CD14-positive monocyte (primary cell): Measurements from ENCODE around the gene CDC37L1. TPM values are rescaled to one million over a fixed set of nuclear protein-coding genes. Genes with fewer than 3 reads are reported as not detected.
A peak's percentile ranks its signal among the peaks of the same experiment; 100 is the strongest.

ENCODE experiments used
- DNase-seq, 3 donors: peaks; one replicate each; pipeline ENCODE4 v3.0.0-alpha.2; 2011 to 2022
- H2AFZ ChIP-seq: 2 replicates; pipeline ENCODE4 v1.6.0; 2012; ENCODE audit warnings: mild to moderate bottlenecking, low read depth, low read length, inconsistent platforms; ENCODE audit not compliant: insufficient read depth, poor library complexity, severe bottlenecking
- H3K27ac ChIP-seq, 2 donors: 1 replicate in 1 of 2; 2 replicates in 1 of 2; pipeline ENCODE4 v1.5.1; 2012 to 2013; ENCODE audit warnings: low read length in 2 of 2, control low read depth in 1 of 2, inconsistent platforms in 1 of 2, low read depth in 1 of 2, mild to moderate bottlenecking in 1 of 2
- H3K27me3 ChIP-seq, 2 donors: one replicate each; pipeline versions ENCODE4 v1.6.0 to v1.6.1; 2011 to 2013; ENCODE audit warnings: low read length in 2 of 2; ENCODE audit not compliant: control insufficient read depth in 2 of 2, insufficient read depth in 2 of 2
- H3K36me3 ChIP-seq, 2 donors: replicated peaks in 1 of 2; 1 replicate in 1 of 2; 2 replicates in 1 of 2; pipeline versions ENCODE4 v1.5.1 to v1.6.1; 2012 to 2013; ENCODE audit warnings: low read length in 2 of 2, control low read depth in 1 of 2, inconsistent platforms in 1 of 2, mild to moderate bottlenecking in 1 of 2; ENCODE audit not compliant: insufficient read depth in 2 of 2, control insufficient read depth in 1 of 2
- H3K4me1 ChIP-seq, 2 donors: 1 replicate in 1 of 2; 2 replicates in 1 of 2; pipeline versions ENCODE4 v1.5.1 to v1.6.1; 2012 to 2013; ENCODE audit warnings: low read length in 2 of 2, control low read depth in 1 of 2, inconsistent platforms in 1 of 2, mild to moderate bottlenecking in 1 of 2, moderate library complexity in 1 of 2; ENCODE audit not compliant: insufficient read depth in 2 of 2, control insufficient read depth in 1 of 2
- H3K4me2 ChIP-seq: replicated peaks from 2 replicates; pipeline ENCODE3; 2012; ENCODE audit warnings: low read length, moderate library complexity, mild to moderate bottlenecking; ENCODE audit not compliant: poor library complexity, severe bottlenecking; ENCODE audit errors: extremely low read depth
- H3K4me3 ChIP-seq, 3 experiments: fragments of 200-600 bp in 1 of 3; sonication (generic) in 1 of 3; replicated peaks in 1 of 3; 1 replicate in 2 of 3; 2 replicates in 1 of 3; pipeline ENCODE4 v1.5.1; 2011 to 2013; ENCODE audit warnings: low read length in 3 of 3, mild to moderate bottlenecking in 3 of 3, control low read depth in 2 of 3, low read depth in 2 of 3, inconsistent platforms in 1 of 3, moderate library complexity in 1 of 3
- H3K79me2 ChIP-seq: 2 replicates; pipeline ENCODE4 v1.6.0; 2012; ENCODE audit warnings: mild to moderate bottlenecking, control low read depth, inconsistent platforms, low read length, moderate library complexity; ENCODE audit not compliant: insufficient read depth
- H3K9ac ChIP-seq: 2 replicates; pipeline ENCODE4 v1.6.0; 2017; ENCODE audit warnings: low read length, mild to moderate bottlenecking; ENCODE audit not compliant: insufficient read depth, poor library complexity, severe bottlenecking
- H3K9me3 ChIP-seq, 2 donors: replicated peaks in 1 of 2; 1 replicate in 1 of 2; 2 replicates in 1 of 2; pipeline versions ENCODE4 v1.5.1 to v1.6.1; 2012 to 2013; ENCODE audit warnings: low read length in 2 of 2, control low read depth in 1 of 2; ENCODE audit not compliant: control insufficient read depth in 1 of 2, insufficient read depth in 1 of 2
- H4K20me1 ChIP-seq: 2 replicates; pipeline ENCODE4 v1.6.0; 2012; ENCODE audit warnings: mild to moderate bottlenecking, low read length, control low read depth, moderate library complexity; ENCODE audit not compliant: insufficient read depth
- H3K27ac Mint-ChIP-seq, 7 donors: one replicate each; pipeline ENCODE4 v1.8.0; 2020; ENCODE audit warnings: mild to moderate bottlenecking in 7 of 7, mixed read lengths in 7 of 7, moderate library complexity in 6 of 7, inconsistent platforms in 2 of 7
- H3K27me3 Mint-ChIP-seq, 3 donors: one replicate each; pipeline ENCODE4 v1.8.0; 2021 to 2022; ENCODE audit warnings: low read depth in 3 of 3, mild to moderate bottlenecking in 3 of 3, mixed read lengths in 3 of 3, moderate library complexity in 3 of 3, inconsistent platforms in 1 of 3
- H3K36me3 Mint-ChIP-seq, 2 donors: one replicate each; pipeline ENCODE4 v1.8.0; 2020; ENCODE audit warnings: mixed read lengths in 2 of 2, inconsistent platforms in 1 of 2, mild to moderate bottlenecking in 1 of 2
- H3K4me1 Mint-ChIP-seq: one replicate; pipeline ENCODE4 v1.8.0; 2020; ENCODE audit warnings: mild to moderate bottlenecking, mixed read lengths
- H3K4me3 Mint-ChIP-seq, 2 donors: one replicate each; pipeline ENCODE4 v1.8.0; 2020; ENCODE audit warnings: mild to moderate bottlenecking in 2 of 2, mixed read lengths in 2 of 2, moderate library complexity in 1 of 2
- H3K9me3 Mint-ChIP-seq, 7 donors: one replicate each; pipeline ENCODE4 v1.8.0; 2020 to 2022; ENCODE audit warnings: mixed read lengths in 7 of 7, mild to moderate bottlenecking in 6 of 7, moderate library complexity in 6 of 7, inconsistent platforms in 2 of 7
- CTCF ChIP-seq: fragments of 200-600 bp; IDR thresholded peaks from one replicate; pipeline ENCODE4 v1.8.0; 2022; ENCODE audit warnings: antibody characterized with exemption, mild to moderate bottlenecking
- WGBS: methylation state at CpG from one replicate; pipeline ENCODE4 v1.1.5; 2013; ENCODE audit warnings: missing lambda C conversion rate; ENCODE audit not compliant: insufficient coverage; 5-methylcytosine and 5-hydroxymethylcytosine counted together
- intact Hi-C, 2 donors: fragments of 100-400 bp; cut with micrococcal nuclease; formaldehyde crosslinking; loops; one replicate each; pipeline versions ENCODE4 v1.15.0 to v1.15.1; 2023
- polyA minus RNA-seq: library from RNA; depleted of rRNA, polyadenylated mRNA; stranded (reverse); fragments of >200 nt; gene quantifications from 2 replicates; pipeline ENCODE4 v1.2.3, GENCODE V29; 2012
- polyA plus RNA-seq, 3 donors: library from polyadenylated mRNA; depleted of rRNA in 1 of 3; unstranded in 2 of 3; stranded (reverse) in 1 of 3; fragments of 300-500 nt in 2 of 3; fragments of >200 nt in 1 of 3; fragmentation: Illumina TruSeq in 2 of 3; gene quantifications; 1 replicate in 2 of 3; 2 replicates in 1 of 3; pipeline ENCODE4 v1.2.3, GENCODE V29; 2012 to 2021
- total RNA-seq, 12 experiments: library from RNA in 1 of 12; stranded (reverse) in 1 of 12; fragments of 120-200 nt in 1 of 12; gene quantifications; one replicate each; pipeline ENCODE4 v1.2.4 and lab custom pipeline; 2013 to 2026; ENCODE audit warnings: mixed read lengths in 6 of 12, inconsistent platforms in 1 of 12

The CDC37L1 gene
- 9.7 TPM for total RNA-seq (2013)
- polyA plus RNA-seq = 1 to 10 TPM; 2.8 to 4.4 (median 2.8) TPM
- polyA minus RNA-seq = 3.9 and 5.0 TPM in 2 replicates
- total RNA-seq (lab: John Stamatoyannopoulos, UW) = 8.4 to 28.7 (median 15.1) reads per million in 11 experiments

GRCh38 chr9:4679268-4680172 lies at the start of gene CDC37L1:
Gene CDC37L1 (plus strand): TSS chr9:4679569. CDS start chr9:4679768, 199 bp downstream.
- Mint-ChIP-seq H3K27me3 (peaks cover 0 to 9% (median 1%) of the 10 kb centered on the region in 3 donors), H3K27ac (no peak within 1 kb of the TSS), H3K4me1 (peaks cover 3% of the 10 kb centered on the region), H3K4me3 (no peak within 1 kb of the TSS), H3K36me3 (peaks cover 5 to 7% of the 10 kb centered on the region in 2 donors), H3K9me3 (no peaks in the 10 kb centered on the region)
- H3K4me3 ChIP-seq = peak within 1 kb of the TSS; percentile 66 to 80 (median 79)
- TF ChIP-seq CTCF = peak; percentile 81
- no peaks in the 10 kb centered on the region for H4K20me1 ChIP-seq
- no peaks in the 10 kb centered on the region for H3K9me3 ChIP-seq
- intact Hi-C loops = loop anchor here (5.0 to 10.0 kb wide), 4 partner anchors 65 to 305 kb away; partner anchors contain the start of genes RCL1 (in 2 of the 2), AK3 (in 1 of the 2) and JAK2 (in 1 of the 2)
- H2AFZ ChIP-seq = peak within 1 kb of the TSS; percentile 90
- no peaks in the 10 kb centered on the region for H3K27me3 ChIP-seq
- H3K27ac ChIP-seq = peak within 1 kb of the TSS; percentile 90 to 95
- peaks cover 0 to 1% of the 10 kb centered on the region in 2 donors for H3K36me3 ChIP-seq
- H3K79me2 ChIP-seq = peaks cover 35% of the 10 kb centered on the region
- H3K4me1 ChIP-seq = peaks cover 21 to 28% of the 10 kb centered on the region in 2 donors
- WGBS = under 1% methylated on average over 57 of the region's 66 CpGs
- DNase-seq = peak; percentile 93 to 96 (median 96)
- H3K9ac ChIP-seq = peak within 1 kb of the TSS; percentile 86
- peak within 1 kb of the TSS; percentile 91 for H3K4me2 ChIP-seq

- Mint-ChIP-seq H3K36me3 (no peaks in the 10 kb centered on the region), H3K4me3 (no peak overlapping the region), H3K27me3 (peaks cover 9 to 11% (median 10%) of the 10 kb centered on the region in 3 donors), H3K9me3 (no peaks in the 10 kb centered on the region), H3K27ac (no peak overlapping the region), H3K4me1 (peaks cover 3% of the 10 kb centered on the region)
- Histone ChIP-seq H3K4me3 (no peak overlapping the region), H3K4me2 (no peak overlapping the region), H2AFZ (no peak overlapping the region), H3K27ac (no peak overlapping the region), H3K4me1 (no peaks in the 10 kb centered on the region), H3K27me3 (peaks cover 0 to 3% of the 10 kb centered on the region in 2 donors), H4K20me1 (no peaks in the 10 kb centered on the region), H3K9me3 (no peaks in the 10 kb centered on the region), H3K9ac (no peak overlapping the region), H3K79me2 (no peaks in the 10 kb centered on the region), H3K36me3 (no peaks in the 10 kb centered on the region)
- WGBS = 0% methylated on average over 1 of the region's 2 CpGs
- no peak for DNase-seq
- no peak for TF ChIP-seq CTCF
- intact Hi-C loops = no loop called here
Observed at GRCh38 chr9:4630836-4631235, 48.5 kb upstream of the CDC37L1 start.
